Activated CD4-positive, alpha-beta T cell treated with anti-CD3 and anti-CD28 coated beads, Interleukin-10, Interleukin-2, amounts not matched to agents 100 ng/mL and 50 ng/mL, durations not matched to agents 16 hours and 8 hours (primary cell): Measurements from ENCODE around the gene MIA.
"Not testable (repeated sequence)": the region's sequence is repeated elsewhere in the genome, so short reads cannot be mapped to it uniquely, and the experiment has no call there.

Experiments used
- DNase-seq: peaks from one replicate; pipeline ENCODE4 v3.0.0-alpha.2; 2020

Gene MIA

DNA sequence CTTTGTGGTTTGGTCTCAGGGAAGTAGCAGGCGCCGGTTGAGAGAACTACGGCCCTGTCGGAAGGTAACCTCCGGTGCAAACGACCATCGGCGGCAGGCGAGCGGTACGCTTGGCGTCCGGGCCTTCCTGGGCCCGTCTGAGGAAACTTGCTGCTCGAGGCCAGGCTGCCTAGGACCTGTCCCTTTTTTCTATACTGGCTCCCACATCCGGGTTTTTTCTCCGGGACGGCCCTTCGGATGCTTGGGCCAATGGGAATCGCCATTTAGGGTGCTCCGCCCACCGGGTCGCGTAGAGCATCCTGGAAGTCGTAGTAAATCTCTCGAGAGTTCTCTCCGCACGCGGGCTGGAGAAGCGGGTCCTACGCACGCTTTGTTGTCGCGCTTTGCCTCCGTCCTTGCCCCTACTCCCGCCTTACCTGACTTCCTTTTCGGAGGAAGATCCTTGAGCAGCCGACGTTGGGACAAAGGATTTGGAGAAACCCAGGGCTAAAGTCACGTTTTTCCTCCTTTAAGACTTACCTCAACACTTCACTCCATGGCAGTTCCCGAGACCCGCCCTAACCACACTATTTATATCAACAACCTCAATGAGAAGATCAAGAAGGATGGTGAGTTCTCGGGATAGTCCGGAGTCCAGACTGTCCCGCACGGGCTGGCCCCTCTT lies 24.3 kb upstream of the MIA start, which contains the start of gene SNRPA:
SNRPA (plus strand) TSS at position 330 of the 664 bp plus-strand sequence; CDS start at position 536, 206 bp downstream.
- DNase-seq = peak; percentile 98

DNA sequence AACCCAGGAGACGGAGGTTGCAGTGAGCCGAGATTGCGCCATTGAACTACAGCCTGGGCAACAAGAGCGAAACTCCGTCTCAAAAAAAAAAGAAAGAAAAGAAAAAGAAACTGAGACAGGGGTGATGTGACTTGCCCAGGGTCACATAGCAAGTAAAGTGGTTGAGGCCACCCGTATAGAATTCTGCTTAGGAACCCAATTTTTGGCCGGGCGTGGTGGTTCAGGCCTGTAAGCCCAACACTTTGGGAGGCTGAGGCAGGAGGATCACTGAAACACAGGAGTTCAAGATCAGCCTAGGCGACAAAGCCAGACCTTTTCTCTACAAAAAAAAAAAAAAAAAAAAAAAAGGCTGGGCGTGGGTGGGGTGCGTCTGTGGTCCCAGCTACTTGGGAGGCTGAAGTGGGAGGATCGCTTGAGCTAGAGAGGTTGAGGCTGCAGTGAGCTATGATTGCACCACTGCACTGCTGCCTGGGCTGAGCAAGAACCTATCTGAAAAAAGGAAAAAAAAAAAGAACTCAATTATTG lies 23.0 kb upstream of the MIA start:
- DNase-seq = peak; percentile 42

DNA sequence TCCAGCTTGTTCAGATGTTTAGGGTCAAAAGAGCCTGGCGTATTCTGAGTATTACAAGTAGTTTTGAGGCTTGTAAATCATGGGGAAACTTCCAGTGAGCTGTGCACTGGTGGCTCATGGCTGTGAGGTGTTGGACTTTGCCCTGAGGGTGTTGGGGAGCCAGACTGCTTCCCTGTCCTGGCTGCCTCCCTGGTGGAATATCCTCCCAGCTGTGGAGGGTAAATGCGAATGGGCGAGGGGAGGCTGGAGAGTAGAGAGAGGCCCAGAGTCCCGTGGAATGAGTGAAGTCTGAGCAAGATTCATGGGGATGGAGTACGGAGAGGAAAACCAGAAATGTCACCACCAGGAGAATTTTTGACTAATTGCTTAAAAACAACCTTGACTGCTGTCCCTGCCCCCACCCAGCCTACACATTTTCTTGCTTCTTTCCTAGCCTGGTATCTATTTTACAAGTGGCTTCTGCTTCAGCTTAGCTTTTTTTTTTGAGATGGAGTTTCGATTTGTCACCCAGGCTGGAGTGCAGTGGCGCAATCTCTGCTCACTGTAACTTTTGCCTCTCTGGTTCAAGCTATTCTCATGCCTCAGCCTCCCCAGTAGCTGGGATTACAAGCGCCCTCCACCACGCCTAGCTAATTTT lies 20.6 kb upstream of the MIA start:
- DNase-seq = peak; percentile 82

DNA sequence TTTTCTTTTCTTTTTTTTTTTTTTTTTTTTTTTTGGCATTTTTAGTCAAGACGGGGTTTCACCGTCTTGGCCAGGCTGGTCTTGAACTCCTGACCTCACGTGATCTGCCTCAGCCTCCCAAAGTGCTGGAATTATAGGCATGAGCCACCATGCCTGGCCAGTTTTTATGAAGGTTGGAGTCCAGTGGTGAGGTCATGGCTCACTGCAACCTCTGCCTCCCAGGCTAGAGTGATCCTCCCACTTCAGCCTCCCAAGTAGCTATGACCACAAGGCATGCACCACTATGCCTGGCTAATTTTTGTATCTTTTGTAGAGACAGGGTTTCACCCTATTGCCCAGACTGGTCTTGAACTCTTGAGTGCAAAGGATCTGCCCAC lies 20.1 kb upstream of the MIA start:
- DNase-seq = no peak

DNA sequence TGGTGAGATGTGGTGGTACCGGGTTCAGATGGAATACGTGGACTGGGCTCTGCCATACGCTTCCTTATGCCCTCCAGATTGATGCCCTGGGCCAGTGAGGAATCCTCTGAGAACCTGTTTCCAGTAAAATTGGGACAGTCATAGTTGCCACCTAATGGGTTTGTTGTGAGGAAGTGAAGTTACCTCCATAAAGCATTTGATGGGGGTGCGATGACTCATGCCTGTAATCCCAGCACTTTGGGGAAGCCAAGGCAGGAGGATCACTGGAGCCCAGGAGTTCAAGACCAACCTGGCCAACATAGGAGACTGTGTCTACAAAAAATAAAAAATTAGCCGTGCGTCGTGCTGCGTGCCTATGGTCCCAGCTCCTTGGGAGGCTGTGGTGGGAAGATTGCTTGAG lies 19.5 kb upstream of the MIA start:
- DNase-seq = no peak

DNA sequence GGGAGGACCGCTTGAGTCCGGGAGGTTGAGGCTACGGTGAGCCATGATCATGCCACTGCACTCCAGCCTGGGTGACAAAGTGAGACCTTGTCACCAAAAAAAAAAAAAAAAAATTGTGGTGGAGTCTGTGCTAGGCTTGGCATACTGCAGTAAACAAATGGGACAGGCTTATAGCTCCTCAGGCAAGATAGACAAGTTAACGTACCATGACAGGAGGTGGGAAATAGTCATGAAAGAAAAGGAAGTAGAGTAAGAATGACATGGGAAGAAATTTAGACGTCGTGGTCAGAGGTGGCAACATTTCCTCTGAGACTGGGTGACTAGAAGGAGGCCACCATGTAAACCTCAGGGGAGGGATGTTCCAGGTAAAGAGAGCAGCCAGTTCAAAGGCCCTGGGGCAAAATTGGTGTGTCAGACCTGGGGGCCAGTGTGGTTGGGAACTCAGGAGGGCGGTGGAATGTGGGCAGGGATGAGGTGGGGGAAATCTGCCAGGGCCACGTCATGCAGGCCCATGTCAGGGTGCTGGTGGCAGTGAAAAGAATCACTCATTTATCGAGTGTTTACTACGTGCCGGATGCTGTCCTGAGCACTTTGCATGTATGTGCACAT lies 18.7 kb upstream of the MIA start:
- DNase-seq = peak; percentile 48

DNA sequence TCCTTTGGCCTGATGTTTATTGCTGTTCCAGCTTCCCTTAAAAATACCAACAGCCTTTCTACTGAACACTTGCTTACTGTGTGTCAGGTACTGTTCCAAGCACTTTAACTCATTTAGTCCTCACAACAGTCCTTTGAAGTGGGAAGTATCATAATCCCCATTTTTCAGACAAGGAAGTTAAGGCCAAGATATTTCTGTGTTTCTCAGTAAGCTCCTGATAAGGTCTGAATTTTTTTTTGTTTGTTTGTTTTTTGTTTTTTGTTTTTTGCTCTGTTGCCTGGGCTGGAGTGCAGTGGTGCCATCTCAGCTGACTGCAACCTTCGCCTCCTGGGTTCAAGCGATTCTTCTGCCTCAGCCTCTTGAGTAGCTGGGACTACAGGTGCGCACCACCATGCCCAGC lies 16.8 kb upstream of the MIA start:
- no peak for DNase-seq

DNA sequence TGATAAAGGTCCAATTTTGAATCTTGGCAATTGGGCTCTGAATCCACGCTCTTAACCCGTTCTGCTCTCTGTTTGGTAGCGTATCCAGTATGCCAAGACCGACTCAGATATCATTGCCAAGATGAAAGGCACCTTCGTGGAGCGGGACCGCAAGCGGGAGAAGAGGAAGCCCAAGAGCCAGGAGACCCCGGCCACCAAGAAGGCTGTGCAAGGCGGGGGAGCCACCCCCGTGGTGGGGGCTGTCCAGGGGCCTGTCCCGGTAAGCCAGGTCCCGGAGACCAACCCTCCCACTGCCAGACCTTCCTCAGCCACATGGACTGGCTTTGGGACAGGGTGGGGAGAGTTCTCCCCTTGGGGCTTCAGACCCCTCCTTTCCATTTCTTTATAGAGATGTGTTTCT lies 16.0 kb upstream of the MIA start:
- DNase-seq = no peak

DNA sequence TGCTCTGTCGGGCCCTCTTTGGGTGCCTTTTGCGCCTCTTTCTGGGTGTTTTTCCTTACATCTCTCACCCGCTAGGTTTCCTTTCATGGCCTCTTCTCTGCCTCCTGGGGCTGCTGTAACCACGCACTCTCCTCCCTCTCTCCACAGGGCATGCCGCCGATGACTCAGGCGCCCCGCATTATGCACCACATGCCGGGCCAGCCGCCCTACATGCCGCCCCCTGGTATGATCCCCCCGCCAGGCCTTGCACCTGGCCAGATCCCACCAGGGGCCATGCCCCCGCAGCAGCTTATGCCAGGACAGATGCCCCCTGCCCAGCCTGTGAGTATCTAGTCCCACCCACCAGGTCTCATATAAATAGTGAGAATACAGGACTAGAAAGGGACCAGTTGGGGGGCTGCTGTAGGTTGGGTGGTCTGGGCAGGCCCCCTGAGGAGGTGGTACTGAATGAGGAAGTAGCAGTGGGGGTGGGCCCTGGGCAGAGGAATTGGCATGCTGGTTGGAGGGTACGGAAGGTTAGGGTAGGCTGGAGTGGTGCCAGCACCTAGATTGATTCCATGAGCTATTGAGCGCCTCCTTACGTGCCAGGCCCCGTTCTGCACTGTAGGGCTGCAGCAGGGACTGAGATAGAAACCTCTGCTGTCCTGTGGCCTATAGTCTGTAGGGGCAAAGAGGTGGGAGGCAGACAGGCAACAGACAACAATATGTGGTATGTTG lies 12.4 kb upstream of the MIA start:
- no peak for DNase-seq

DNA sequence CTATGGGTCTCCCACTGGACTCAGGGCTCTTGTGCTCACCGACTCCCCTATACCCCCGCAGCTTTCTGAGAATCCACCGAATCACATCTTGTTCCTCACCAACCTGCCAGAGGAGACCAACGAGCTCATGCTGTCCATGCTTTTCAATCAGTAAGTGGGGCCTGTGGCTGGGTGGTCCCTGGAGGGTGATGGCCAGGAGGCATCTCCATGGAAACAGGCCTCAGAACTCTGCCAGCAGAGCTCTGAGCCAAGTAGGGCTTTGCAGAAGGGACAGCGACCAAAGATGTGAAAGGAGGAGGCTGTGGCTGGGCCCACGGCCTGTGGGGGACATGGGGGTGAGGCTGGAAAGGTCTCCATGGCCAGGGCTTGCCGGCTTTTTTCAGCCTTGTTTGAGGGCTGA lies 11.8 kb upstream of the MIA start:
- DNase-seq = no peak

DNA sequence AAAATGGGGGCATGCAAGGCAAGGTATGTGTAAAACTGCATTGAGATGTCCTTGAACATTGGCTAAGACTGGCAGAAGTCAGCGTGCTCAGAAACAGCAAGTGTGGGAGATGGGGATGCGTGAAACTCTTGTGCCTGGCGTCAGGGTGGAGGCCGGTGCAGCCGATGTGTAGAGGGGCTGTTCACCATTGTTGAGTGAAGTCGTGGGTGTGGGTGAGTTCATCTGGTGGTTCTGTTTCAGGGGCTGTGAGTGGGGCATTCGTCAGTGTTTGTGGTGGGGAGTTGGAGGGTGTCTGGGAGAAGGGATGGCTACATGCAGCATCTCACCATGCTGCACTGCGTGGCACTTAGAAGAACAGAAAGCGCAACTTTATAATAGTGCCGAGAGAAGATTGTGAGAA lies 11.4 kb upstream of the MIA start:
- no peak for DNase-seq

DNA sequence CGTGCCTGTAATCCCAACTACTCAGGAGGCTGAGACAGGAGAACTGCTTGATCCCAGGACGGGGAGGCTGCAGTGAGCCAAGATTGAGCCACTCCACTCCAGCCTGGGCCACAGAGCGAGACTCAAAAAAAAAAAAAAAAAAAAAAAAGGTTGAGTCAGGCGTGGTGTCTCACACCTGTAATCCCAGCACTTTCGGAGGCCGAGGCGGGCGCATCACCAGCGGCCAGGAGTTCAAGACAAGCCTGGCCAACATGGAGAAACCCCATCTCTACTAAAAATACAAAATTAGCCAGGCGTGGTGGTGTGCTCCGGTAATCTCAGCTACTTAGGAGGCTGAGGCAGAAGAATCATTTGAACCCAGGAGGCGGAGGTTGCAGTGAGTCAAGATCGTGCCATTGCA lies 8.9 kb upstream of the MIA start:
- not testable (repeated sequence) for DNase-seq

DNA sequence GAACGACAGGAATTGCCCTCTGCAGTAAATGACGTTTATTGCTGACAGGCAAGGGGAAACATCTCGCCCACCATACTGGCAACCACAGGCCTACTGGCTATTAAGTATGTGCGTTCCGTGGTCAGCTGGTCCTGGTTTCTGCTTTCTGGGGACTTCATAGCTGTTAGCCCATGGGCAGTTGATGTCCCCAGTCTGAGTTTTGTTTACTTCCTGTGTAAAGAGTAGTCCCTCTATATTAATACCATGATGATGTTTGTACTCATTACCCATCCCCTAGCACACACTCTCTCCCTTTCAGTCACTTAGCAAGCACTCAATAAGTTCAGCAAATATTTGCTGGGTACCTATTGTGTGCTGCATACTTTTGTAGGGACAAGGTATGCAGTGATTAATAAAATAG lies 6.5 kb upstream of the MIA start:
- DNase-seq = no peak

DNA sequence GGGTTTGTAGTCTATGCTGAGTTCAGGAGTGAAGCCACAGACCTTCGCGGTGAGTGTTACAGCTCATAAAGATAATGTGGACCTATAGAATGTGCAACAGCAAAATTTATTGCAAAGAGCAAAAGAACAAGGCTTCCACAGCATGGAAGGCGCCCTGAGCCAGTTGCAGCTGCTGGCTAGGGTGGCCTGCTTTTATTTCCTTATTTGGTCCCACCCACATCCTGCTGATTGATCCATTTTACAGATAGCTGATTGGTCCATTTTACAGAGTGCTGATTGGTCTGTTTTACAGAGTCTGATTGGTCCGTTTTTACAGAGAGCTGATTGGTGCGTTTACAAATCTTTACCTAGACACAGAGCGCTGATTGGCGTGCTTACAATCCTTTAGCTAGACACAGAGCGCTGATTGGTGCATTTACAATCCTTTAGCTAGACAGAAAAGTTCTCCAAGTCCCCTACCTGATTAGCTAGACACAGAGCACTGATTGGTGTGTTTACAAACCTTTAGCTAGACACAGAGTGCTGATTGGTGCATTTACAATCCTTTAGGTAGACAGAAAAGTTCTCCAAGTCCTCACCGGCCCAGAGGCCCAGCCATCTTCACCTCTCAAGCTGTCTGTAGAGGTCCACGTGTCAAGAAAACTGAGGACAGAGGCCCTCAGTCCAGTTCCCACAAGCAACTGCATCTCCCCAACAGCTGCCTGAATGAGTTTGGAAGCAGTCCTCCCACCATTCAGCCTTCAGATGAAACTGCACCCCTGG lies 4.0 kb upstream of the MIA start:
- DNase-seq = peak; percentile 35

DNA sequence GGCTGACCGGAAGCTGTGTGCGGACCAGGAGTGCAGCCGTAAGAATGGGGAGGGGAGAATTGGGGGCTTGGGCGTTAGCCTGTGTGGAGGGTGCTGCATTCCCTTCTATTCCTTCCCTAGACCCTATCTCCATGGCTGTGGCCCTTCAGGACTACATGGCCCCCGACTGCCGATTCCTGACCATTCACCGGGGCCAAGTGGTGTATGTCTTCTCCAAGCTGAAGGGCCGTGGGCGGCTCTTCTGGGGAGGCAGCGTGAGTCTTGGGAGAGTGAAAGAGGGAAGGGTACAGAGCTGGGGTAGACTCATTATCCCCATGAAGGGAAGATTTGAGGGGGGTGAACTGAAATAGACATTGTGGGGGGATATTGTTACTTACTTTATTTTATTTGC lies 306 bp downstream of the MIA start:
- no peak for DNase-seq

DNA sequence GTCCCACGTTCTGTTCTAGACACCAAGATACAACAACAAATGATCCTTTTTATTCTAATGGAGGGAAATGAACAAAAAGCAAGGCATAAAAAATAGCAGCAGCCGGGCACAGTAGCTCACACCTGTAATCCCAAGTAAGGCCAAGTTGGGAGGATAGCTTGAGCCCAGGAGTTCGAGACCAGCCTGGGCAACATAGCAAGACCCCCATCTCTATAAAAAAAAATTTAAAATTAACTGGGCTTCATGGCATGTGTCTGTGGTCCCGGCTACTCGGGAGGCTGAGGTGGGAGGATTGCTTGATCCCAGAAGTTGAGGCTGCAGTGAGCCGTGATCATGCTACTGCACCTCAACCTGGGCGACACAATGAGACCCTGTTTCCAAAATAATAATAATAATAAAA lies 1.0 kb downstream of the MIA start:
- no peak for DNase-seq

DNA sequence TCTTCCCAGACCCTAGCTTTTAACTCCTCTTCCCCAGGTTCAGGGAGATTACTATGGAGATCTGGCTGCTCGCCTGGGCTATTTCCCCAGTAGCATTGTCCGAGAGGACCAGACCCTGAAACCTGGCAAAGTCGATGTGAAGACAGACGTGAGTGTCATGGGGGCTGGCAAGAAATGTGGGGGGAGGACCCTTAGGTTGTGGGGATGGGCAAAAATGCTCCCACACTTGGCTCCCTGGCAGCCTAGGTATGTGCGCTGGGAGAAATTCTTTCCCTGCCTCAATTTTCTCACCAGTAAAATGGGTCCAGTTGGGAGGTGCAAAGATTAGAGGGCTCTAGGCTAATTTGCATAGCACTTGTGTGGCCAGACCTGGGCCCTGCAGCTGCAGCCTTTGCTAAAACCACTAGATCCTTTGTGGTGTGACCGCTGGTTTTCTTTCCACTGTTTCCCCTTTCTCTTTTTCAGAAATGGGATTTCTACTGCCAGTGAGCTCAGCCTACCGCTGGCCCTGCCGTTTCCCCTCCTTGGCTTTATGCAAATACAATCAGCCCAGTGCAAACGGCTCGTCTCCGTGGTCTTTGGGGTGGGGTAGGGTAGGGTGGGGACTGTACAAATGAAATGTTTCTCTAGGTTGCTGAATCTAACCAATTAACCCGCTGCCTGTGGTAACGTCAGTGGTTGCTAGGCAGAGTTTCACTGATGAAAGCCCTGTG lies 1.8 kb downstream of the MIA start:
- peak; percentile 96 for DNase-seq

DNA sequence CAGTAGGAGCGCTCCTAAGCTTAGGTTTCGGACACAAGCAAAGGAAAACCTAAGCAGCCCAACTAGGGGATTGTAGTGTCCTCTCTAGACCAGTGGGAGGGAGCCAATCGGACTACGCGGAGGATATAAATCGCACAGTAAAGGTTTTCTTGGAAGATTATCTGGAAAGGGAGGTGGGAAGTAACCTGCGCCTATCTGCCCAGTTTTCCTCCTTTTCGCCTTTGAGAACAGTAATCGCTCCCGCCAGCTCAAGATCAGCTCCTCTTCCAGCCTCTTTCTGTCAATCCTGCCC lies 2.3 kb downstream of the MIA start:
- DNase-seq = no peak

DNA sequence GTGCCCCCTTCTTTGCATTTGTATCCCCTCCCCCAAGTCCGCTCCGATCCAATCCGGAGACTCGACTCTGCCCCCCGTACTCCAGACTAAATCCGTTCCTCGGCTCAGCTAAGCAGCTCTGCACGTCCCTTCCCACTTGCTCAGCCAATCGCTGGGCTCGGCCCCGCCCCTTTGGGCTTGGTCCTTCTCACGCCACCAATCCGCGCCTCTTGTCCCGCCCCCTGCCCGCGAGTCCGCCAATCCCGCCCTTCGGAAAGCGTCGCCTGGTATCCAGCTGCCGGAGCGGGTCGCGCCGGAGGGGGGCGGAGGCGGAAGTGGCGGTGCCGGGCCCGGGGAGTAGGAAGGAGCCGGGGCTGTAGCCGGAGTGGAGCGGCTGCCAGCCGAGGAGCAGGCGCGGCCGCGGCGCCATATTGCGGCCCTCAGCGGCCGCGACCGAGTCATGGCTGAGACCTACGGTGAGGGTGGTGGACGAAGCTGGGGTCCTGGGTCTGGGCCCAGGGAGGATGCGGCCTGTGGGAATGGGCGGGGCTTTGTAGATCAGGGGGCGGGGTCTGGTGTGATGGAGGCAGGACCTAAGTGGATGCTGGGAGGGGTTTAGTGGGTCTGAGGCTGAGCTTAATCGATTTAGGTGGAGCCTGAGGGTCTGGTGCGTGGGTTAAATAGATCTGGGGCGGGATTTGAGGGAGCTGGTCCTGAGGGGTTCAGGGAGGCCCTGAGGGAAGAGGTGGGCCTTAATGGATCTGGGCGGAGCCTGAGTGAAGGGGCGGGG lies 2.8 kb downstream of the MIA start, which contains the start of gene RAB4B:
RAB4B (plus strand) TSS at position 311 of the 769 bp plus-strand sequence; CDS start at position 440, 129 bp downstream.
- DNase-seq = peak; percentile 100

DNA sequence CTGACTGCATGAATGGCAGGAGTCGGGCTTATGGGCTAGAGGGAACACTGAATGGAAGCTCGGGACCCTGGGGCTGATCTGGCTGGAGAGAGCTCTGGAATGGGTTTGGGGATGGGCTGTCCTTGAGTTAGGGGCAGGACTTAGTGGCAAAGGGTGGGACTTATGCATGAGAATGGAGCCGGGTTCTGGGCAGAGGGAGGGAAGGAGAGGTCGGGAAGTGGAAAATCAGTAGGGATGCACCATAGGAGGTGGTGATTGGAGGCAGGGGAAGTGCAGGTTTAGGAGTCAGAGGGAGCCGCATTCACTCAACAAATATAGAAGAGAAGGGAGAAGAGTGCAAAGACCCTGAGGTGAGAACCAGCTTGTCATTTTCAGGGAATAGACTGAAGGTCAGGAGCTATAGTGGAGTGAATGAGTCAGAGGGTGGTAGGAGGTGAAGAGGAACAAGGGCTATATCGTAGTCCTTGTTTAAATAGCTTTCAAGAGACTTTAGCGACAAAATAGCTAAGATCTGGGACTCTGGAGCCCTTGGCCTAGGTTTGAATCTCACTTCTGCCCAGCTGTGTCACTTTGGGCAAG lies 3.5 kb downstream of the MIA start:
- DNase-seq = no peak

DNA sequence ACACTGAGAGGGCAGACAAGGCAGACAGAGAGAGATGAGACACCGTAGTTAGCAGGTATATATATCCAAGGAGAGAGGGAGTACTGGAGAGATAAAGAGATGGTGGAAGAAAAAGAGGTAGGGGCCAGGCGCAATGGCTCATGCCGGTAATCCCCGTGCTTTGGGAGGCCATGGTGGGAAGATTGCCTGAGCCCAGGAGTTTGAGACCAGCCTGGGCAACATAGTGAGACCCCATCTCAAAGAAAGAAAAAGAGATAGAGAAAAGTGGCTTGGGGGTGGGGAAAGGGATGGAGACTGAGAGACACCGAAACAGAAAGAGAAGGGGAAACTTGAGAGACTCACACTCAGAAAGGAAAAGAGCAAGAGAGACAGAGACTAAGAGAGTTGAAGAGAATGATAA lies 5.3 kb downstream of the MIA start:
- DNase-seq = no peak
